Measurements from ENCODE around the gene UTP20.

Gene UTP20

DNA sequence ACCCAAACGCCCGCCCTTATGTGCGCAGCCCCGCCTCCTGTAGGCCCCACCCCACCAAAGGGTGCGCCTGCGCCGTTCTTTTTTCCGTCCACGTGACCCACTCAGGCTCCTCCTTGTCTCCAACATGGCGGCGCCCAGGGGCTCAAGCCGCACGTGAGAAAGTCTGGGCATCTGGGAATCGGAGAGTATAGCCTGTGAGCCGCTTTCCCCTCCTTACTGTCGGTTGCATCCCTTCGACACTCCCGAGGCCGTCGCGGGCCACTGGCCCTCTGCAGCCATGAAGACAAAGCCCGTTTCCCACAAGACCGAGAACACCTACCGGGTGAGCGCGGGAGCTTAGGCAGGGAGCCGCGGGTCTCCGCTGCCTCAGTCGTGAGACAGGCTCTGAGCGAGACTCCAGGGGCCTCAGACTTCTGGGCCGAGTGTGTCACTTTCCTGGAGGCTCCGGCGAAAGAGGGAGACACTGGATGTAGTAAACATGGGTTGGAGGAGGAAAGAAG is at the start of gene UTP20:
Gene UTP20, plus strand, starts transcription at position 100 of the 500 bp plus-strand sequence. Its CDS starts 178 bp downstream, at position 278.
- DNase-seq = peak; percentile 88

GRCh38 chr12:101230547-101230946 is 49.4 kb upstream of the UTP20 start:
- no peak for DNase-seq

DNA sequence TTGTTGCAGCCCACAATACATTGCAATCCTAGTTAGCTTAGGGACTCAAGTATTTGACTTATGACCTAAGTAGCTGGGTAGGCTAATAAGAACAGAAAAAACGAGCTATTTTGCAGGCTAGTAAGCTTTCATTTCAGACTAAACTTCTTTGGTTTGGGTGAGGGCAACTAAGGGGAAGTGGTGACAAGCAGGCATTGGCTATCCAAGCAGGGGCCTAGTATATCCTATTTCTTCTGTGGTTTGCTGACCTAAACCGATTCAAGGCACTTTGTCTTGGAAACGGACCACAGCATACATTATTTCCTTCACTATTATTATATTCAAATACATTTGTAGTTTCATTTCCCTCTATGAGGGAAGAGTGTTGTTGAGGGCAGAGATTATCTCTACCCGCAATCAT is 48.3 kb upstream of the UTP20 start:
- no peak for DNase-seq

DNA sequence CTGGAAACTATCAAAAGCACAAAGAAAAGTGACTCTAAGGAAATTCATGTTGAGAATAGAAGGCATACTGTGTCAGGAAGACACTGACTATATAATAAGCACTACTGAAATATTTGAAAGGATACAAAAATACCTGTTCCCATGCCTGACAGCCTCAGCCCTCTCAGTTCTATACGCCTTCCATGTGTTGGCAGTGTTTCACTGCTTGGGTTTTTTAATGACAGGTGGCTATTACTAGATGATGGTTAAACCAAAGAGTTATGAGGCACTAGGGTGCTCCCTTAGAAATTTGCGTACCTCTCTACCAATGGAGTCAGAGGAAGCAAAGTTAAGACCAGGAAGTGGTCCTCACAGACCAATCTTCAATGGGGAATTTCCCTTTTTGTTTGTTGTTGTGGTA is 44.2 kb upstream of the UTP20 start:
- DNase-seq = no peak

DNA sequence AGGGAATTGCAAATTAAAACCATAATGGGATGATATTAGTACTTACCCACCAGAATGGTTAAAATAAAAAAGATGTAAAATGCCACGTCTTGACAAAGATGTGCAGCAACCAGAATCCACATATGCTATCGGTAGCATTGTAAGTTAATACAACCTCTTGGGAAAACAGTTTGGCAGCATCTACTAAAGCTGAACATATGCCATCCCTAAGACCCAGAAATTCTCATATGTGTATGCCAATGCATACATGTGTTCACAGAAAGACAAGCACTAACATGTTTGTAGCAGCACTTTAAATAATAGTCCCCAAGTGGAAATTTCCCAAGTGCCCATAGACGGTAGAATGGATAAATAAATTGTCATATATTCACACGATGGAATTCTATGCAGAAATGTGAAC is 41.6 kb upstream of the UTP20 start:
- DNase-seq = no peak

DNA sequence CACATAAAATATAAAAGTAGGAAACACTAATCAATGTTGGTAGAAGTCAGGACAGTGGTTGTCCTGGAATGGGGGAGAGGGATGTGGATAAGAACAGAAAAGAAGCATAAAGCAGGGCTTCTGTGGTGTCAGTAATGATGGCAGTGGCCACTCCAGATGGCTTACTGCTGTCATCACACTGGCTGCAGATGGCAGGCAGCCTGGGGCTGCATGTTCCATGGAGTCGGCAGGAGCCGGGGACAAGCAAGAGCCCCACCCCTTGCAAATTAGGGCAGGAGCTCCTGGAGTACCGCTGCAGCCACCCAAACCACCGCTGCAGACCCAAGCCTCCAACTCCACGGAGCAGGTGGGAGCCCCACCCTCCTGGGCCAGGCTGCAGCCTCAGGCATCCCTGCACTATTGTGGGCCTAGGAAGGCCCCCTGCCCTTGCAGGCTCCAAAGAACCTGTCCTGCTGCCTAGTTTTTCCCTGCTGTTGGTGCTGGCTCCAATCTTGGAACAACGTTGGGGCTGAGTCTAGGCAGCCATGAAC is 41.0 kb upstream of the UTP20 start:
- no peak for DNase-seq

DNA sequence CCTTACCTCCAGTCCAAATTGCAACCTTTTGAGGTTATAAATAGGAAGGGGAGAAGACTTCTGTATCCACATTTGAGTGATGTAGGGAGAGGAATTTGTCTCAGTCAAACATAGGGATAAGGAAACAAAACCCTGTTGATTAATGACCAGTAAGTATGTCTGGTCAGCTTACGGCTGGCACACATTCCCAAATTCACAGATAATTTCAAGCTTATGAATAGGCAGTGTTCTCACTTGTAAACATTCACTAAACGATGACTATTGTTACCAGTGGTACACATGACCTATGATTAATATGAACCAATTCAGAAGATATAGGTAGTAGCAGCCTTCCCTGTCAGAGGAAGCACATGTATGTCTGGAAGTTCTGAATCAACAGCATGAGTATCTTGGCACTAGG is 36.8 kb upstream of the UTP20 start:
- no peak for DNase-seq

GRCh38 chr12:101243616-101244015 is 36.3 kb upstream of the UTP20 start:
- DNase-seq = no peak

- no peak for DNase-seq
These were observed 23.6 kb upstream of the UTP20 start for GRCh38 chr12:101256266-101256665.

DNA sequence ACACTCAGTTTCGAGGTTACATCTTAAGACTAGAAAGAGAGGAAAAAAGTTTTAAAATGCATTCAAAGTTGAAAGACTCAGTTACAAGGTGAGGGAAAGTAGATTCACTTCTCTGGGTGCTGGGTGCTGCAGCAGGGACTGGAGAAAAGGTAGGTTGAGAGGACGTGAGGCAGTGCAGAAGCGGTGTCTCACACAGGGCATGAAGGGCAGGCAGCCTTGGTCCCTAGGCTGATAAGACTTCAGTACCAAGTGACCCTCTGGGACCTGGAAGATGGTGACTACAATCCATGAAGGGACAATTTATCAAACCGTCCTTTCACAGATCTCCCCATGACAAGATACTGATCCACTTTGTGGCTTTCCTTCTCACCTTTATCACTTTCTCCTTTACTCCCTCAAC is 22.5 kb upstream of the UTP20 start:
- DNase-seq = no peak

GRCh38 chr12:101267111-101267510 is 12.8 kb upstream of the UTP20 start:
- no peak for DNase-seq

GRCh38 chr12:101276433-101276832 is 3.5 kb upstream of the UTP20 start:
- DNase-seq = no peak

DNA sequence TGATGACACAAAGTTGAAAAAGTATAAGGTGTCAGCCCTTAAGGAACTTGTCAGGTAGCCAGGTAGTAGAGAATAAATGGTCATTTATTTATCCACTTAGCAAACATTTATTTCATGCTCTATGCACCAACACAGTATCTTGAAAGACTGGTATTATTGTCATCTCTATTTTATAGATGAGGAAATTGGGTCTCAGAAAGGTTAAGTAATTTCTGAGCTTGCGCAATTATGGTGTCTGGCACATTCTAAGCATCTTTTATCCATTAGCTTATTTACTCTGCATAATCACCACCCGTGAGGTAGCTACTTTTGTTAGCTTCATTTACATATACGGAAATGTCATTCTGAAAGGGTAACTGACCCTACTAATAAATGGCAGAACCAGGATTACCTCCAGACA is 2.5 kb upstream of the UTP20 start:
- no peak for DNase-seq

GRCh38 chr12:101287357-101287756 is 7.5 kb downstream of the UTP20 start:
- DNase-seq = no peak

DNA sequence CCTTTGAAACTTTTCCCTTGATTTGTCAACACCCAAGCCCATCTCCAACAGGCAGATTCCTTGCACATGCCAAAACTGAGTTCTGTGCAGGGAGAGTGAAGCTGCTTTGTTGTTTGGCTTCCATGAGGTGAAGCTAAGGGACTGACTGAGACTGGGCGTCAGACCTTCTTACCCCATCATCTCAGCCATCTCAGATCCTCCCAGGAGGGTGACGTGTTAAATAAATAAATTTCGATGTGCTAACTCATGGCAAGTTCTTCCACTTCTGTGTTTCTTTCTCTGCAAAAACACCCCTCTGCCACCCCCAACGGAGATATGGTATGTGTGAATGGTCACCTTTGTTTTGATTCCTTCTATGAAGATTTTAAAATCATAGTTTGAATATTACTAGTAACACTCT is 17.8 kb downstream of the UTP20 start:
- no peak for DNase-seq

DNA sequence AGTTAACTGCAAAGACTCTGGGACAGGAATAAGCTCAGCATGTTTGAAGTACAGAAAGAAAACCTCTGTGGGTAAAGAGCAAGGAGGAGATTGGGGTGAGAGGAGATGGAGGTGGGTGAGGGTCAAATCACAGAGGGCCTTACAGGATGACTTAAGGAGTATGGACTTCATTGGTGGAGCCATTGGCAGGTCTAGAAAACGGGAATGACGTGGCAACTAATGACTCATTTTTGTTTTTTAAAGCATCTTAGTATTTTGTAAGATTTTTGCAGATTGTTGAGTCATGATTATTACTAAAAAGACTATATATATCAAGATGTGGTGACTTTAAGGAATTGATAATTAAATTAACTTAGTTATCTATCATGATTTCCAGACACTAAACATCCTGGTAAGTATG is 18.5 kb downstream of the UTP20 start:
- no peak for DNase-seq

- DNase-seq = no peak
These were observed 19.4 kb downstream of the UTP20 start for GRCh38 chr12:101299346-101299745.

GRCh38 chr12:101299931-101300330 is 20.0 kb downstream of the UTP20 start:
- DNase-seq = no peak

GRCh38 chr12:101302741-101303140 is 22.8 kb downstream of the UTP20 start:
- DNase-seq = no peak

DNA sequence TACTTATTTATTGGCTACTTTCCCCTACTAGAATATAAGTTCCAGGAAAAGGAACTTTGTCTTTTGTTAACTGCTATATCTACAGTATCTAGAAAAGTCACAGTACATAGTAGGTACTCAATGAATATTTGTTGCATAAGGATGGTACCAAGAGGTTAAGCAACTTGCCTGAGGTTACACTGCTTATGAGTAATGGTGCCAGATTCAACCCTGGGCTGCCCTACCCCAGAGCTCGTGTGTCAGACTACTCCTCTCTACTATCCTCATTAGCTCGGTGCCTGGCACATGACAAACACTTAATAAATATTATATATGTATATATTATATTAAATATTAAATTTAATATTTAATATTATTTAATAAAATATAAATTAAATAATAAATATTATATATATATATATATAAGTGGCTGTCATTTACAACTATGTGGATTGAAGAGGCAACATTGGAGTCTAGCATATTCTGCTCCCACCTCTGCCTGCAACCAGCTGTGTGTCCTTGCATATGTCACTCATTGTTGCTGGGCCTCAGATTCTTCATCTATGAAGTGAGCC is 25.4 kb downstream of the UTP20 start:
- no peak for DNase-seq

- DNase-seq = no peak
These were observed 25.9 kb downstream of the UTP20 start for GRCh38 chr12:101305794-101306193.

DNA sequence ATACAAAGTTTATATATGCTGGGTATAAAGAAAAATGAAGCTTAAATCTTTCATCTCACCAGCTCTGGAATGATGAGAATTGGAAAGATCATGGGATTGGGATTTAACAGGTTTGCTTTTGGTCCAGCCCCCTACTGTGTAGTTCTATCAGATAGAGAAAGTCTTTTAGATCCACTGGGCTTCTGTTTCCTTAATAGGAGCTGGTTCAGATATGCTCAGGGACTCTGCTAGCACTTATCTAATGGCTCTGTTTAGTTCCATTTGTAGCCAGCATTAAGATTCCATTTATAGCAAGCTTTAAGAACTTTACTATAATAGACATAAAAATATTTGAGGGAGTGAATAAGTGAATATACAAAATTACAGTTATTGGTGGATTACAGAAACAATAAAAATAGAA is 42.6 kb downstream of the UTP20 start:
- DNase-seq = no peak

GRCh38 chr12:101323255-101323654 is 43.4 kb downstream of the UTP20 start:
- no peak for DNase-seq

GRCh38 chr12:101325590-101325989 is 45.7 kb downstream of the UTP20 start:
- no peak for DNase-seq

DNA sequence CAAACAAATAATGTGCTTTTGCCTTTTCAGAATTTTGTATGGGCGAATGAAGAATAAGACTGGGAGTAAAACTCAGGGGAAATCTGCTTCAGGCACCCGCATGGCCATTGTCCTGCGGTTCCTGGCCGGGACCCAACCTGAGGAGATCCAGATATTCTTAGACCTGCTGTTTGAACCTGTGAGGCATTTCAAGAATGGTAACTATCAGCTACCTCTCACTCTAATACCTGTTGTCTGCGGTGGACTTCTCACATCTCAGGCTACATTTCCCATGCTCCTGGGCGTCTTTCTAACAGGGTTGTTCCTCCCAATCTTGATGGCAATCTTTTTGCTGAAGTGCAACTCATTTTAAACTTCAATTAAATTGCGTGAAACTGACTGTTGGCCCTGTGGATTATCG is 47.1 kb downstream of the UTP20 start:
- no peak for DNase-seq
